ENCODE results near the gene HSPB1.
"Not testable (repeated sequence)": the region's sequence is repeated elsewhere in the genome, so short reads cannot be mapped to it uniquely, and the experiment has no call there.

HSPB1 gene

DNA sequence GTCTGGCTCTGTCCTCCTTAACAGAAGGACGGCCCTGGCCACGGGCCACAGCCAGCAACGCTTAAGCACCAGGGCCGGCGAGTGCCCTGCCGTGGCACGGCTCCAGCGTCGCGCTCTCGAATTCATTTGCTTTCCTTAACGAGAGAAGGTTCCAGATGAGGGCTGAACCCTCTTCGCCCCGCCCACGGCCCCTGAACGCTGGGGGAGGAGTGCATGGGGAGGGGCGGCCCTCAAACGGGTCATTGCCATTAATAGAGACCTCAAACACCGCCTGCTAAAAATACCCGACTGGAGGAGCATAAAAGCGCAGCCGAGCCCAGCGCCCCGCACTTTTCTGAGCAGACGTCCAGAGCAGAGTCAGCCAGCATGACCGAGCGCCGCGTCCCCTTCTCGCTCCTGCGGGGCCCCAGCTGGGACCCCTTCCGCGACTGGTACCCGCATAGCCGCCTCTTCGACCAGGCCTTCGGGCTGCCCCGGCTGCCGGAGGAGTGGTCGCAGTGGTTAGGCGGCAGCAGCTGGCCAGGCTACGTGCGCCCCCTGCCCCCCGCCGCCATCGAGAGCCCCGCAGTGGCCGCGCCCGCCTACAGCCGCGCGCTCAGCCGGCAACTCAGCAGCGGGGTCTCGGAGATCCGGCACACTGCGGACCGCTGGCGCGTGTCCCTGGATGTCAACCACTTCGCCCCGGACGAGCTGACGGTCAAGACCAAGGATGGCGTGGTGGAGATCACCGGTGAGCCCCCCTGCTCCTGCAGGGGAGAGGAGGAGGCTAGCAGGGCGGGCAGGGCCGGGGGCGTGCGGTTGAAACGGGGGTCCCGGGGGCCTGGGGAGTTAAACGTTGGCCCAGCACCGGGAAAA is at the start of gene HSPB1:
Gene HSPB1 (plus strand): TSS at position 327 of the 855 bp plus-strand sequence. CDS start 40 bp downstream, at position 367.
- peak; percentile 83 for DNase-seq

GRCh38 chr7:76254781-76255180 is 47.7 kb upstream of the HSPB1 start:
- no peak for DNase-seq

GRCh38 chr7:76257973-76258372 is 44.5 kb upstream of the HSPB1 start:
- no peak for DNase-seq

GRCh38 chr7:76259124-76260093 is 43.1 kb upstream of the HSPB1 start:
- no peak for DNase-seq

DNA sequence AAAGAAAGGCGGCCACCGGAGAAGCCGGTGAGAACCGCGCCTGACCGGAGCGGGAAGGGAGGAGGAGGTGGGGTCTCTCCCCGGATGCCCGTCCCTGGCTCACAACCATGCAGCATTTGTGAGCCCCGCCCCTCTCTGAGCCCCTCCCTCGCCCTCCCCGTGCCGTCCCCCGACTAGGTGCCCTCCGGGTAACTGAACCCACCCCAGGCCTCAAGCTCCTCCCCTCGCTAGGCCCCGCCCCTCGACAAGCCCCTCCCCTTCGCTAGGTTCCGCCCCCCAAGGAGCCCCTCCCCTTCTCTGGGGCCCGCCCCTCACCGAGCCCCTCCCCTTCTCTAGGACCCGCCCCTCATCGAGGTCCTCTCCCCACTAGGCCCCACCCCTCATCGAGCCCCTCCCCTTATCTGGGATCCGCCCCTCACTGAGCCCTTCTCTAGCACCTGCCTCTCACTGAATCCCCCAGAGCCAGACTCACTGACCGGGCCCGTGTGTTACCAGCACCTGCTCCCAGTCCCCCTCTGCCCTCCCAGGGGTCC is 42.2 kb upstream of the HSPB1 start:
- peak; percentile 44 for DNase-seq

DNA sequence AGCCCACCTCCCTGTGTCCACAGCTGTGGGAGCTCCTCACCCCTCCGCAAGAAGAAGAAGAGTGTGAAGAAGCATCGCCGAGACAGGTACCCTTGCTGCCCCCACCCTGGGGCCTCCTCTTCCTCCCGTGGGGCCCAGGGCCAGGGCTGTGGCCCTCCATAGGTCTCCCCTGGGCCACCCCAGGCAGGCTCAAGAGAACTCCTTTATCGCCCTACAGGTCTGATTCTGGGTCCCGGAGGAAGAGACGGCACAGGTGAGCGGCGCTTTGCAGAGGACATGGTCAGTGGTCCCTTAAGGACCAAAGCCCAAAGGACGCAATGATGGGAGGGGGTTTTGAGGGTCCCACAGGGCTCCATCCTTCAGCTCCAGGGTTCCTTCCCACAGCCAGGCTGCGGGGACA is 41.1 kb upstream of the HSPB1 start:
- DNase-seq, result no peak

GRCh38 chr7:76261931-76262330 is 40.5 kb upstream of the HSPB1 start:
- DNase-seq, result no peak

DNA sequence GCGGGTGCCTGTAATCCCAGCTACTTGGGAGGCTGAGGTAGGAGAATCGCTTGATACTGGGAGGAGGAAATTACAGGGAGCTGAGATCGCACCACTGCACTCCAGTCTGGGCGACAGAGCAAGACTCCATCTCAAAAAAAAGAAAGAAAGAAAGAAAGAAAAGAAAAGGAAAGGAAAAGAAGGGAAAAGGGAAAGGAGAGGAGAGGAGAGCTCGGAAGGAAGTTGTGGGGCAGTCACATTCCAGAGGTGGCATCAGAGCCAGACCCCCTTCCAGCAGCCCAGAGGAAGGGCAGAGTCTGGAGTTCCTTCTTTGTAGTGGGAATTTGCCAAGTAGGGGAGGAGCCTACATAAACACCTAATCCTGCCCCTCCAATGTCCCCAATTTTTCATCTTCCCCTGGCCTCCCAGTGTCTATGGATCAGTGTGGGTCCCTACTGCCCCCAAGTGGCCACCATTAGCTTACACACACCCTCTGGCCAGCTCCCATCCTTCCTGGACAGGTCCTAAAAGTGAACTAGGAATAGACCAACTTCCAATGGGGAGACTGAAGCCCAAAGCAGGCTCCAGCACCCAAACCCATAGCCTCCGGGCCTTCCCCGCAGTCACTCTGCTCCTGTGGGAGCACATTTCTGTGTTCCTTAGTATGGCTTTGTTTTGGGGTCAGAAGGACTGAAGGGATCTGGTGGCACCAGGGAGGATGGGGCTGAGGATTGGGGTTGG is 39.6 kb upstream of the HSPB1 start:
- peak; percentile 38 for DNase-seq

DNA sequence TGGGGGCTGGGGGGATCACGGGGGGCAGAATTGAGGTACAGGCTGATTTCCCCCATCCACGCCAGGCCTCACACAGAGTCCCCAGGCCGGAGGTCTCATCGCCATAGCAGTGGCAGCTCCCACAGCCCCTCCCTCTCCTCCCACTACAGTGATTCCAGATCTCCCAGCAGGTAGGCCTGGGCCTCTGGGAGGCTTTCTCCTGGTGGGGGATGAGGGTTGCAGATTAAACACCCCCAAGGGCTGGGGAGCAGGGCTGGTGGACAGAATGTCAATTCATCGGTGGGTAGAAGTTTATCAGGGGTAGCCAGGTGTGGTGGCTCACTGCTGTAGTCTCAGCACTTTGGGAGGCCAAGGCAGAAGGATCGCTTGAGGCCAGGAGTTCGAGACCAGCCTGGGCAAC is 37.2 kb upstream of the HSPB1 start:
- DNase-seq, result no peak

- no peak for DNase-seq
Observed at GRCh38 chr7:76267107-76267893, 35.2 kb upstream of the HSPB1 start.

- no peak for DNase-seq
Observed at GRCh38 chr7:76267894-76268183, 34.6 kb upstream of the HSPB1 start.

DNA sequence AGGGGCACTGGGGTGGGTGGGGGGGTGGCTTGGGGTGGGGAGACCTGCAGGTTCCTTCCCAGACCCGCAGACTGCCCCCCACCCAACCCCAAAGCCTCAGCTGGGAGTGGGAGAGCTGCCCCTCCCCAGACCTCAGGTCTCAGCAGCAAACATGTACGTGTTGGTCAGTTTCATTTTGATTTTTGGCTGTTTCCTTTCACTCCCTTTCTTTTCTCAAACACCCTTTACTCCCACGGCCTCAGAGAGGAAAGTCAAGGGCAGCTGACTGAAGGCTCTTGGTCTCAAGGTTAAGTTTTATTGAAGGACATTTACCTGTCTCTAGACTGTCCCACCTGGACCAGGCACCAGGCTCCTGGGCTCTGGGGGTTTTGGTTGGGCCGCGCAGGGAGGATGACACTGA is 34.1 kb upstream of the HSPB1 start:
- DNase-seq, result no peak

GRCh38 chr7:76269895-76270294 is 32.6 kb upstream of the HSPB1 start:
- no peak for DNase-seq

- DNase-seq, result not testable (repeated sequence)
Observed at GRCh38 chr7:76271384-76271783, 31.1 kb upstream of the HSPB1 start.

DNA sequence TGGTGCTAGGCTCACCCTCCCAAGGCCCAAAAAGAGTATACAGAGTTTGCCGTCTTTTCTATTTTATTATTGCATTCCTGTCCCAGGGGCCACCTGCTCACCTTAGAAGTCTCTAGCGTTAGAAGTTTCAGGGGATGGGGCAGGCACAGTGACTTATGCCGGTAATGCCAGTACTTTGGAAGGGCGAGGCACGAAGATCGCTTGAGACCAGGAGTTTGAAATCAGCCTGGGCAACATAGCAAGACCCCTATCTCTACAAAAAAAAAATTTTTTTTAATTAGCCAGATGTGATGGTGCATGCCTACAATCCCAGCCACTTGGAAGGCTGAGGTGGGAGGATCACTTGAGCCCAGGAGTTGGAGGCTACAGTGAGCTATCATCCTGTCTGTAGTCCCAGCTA is 30.3 kb upstream of the HSPB1 start:
- no peak for DNase-seq

- no peak for DNase-seq
Observed at GRCh38 chr7:76272851-76273497, 29.5 kb upstream of the HSPB1 start.

- no peak for DNase-seq
Observed at GRCh38 chr7:76273503-76273902, 29.0 kb upstream of the HSPB1 start.

DNA sequence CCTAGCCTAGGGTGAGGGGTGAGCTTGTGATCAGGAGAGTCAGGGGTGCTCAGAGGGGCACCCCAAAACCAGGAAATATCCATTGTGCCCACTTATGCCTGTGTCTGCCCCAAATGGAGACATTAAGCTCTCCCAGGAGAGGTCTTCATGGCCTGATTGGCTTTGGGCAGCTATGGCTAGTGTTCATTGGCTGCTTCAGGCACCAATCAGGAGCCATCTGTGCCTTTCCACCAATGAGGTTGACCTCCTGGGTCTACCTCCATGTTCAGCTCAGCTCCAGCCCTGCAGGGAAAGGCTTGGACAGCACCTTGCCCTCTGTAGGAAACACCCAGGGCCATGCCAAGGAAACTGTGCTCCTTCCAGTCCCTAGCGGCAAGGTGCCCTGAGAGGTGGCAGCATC is 23.9 kb upstream of the HSPB1 start:
- no peak for DNase-seq

DNA sequence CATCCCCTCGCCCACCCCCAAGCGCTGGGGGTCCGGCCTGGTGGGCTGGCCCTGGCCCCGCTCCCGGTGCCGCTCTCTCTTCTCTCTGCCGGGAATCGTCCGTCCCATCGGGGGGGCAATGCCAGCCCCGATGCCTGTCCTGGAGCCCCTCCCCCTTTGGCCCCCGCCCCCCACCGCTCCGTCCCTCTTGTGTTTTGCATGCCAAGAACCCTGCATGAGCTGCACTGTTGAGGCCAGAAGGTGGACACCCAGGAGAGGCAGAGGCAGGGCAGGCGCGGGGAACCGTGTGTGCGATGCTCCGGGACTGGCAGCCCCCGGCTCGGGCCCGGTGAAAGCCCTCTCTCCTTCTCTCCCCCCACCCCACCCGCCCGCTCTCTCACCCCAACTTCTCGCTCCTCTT is 22.1 kb upstream of the HSPB1 start:
- no peak for DNase-seq

- peak; percentile 14 for DNase-seq
Observed at GRCh38 chr7:76281006-76281705, 21.3 kb upstream of the HSPB1 start.

Data from CD4-positive, alpha-beta T cell treated with Interleukin-12 subunit alpha and Interleukin-12 subunit beta, for 1 hour (primary cell).